HG02759 (cell line): ENCODE measurements around the gene TM9SF3.

Source experiments
- ATAC-seq: cut with Tn5 transposase; IDR thresholded peaks from one replicate; pipeline ENCODE4 v1.9.1; 2021; ENCODE audit warnings: mild to moderate bottlenecking, moderate library complexity; ENCODE audit not compliant: unreplicated experiment

TM9SF3 gene

DNA sequence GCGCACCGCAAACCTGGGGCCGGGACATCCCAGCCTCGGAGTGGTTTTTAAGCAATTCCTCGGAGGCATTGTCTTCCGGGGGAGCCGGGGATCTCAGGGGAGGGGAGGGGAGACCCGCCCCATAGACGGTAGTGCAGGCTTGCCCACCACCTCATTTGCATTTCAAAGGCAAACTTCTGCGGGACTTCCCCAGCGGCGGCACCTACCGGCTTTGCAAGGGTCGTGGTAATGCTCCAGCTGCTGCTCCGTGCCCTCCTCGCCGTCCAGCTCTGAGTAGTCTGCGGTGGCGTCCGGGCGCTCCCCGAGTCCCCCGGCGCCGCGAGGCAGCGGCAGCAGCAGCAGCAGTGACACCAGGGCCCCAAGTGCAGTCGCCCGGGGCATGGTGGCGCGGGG lies 73.5 kb downstream of the TM9SF3 start:
- ATAC-seq: peak; percentile 53

DNA sequence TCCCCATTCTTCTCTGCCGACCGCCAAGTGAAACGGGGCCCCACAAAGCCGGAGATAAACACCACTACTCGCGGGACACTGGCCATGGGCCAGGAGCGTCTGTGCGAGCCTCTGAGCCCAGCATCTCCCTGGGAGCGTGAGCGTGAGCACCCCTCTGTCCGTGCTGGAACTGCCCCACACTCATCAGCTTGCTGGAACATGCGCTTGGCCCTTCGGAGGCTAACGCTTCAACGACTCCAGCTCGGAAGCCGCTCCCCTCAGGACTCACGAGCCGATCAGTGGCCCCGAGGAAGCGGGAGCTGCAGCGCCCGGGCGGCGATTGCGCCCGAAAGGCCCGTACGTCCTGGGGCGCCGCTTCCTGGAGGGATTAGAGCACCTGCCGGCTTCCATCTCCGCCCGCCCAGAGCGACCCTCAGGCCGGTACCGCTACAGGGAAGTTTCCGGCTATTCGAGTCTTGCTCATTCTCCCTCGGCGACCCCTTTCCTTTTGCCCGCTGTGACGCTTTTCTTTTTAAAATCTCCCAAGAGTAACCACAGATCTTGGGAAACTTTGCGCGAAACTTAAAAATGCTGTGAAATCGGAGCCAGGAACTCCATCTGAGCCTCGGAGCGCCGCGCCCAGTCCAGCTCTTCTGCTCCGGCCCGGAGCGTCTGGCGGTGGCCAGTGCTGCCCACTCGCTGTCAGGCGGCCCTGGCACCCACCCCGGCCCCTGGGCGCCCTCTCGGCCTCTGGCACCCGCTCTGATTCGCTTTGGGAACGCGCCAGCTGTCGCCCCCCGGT lies 74.1 kb downstream of the TM9SF3 start:
- ATAC-seq: no peak

DNA sequence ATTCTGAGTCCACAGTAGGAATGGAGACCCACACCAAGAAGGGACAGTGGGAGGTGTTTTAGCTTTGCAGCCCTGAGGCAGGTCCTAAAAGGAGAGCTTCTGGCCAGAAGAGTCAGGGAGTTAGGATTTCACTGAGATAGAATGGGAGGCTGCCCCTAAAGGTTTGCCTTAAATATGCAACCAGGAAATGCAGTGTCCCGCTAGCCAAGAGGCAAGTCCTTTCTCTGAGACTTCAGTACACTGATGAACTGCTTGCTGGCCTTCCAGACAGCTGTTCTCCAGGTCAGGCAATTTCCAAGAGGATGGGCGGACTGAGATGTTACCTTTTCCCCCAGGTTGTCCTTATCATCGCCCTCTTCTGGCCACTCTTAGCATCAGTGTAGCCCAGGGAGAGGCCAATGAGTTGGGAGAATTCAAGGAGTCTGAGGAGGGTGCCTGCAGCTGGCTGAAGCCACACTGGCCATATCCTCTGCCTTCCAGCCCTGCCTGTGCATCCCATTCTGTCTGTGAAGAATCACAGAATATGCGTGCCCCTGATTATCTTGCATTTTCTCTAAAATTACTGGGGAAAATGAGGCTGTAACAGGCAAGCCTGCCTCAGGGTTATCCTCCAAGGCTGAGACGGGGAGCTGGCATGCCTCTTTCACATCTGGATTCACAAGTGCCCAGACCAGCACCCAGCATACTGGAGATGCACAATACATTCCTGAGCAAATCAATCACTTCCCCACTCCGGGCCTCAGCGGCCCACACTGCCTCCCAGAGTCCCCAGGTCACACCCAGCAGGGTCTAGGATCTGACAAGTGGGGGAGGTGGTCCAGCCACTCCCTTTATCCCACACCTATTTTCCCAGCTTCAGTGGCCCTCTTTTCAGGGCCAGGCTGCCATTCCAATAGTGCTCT lies 75.5 kb downstream of the TM9SF3 start:
- no peak for ATAC-seq

DNA sequence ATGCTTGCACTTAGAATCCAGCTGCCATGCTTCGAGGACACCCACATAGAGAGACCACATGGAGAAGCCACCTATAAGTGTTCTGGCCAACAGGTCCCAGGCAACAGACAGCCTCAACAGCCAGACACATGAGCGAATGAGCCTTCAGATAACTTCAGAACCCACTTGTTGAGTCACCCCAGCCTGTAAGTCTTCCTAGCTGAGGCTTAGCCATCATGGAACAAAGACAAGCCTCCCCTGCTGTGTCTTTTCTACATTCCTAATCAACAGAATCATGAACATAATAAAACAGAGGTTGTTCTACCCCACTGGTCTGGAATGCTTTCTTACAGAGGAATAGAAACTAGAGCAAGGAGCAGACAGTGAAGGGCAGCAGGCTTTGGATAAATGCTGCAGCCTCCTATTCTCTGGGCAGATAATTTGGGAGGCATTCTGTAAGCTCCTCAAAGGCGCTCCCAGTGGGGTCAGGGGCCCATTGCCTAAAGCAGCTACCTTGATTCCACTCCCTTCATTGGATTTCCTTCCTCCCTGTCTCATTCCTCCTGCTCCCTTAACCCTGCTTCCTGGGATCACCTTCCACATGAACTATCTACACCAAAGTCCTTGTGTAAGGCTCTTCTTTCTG lies 77.7 kb downstream of the TM9SF3 start:
- ATAC-seq: no peak

DNA sequence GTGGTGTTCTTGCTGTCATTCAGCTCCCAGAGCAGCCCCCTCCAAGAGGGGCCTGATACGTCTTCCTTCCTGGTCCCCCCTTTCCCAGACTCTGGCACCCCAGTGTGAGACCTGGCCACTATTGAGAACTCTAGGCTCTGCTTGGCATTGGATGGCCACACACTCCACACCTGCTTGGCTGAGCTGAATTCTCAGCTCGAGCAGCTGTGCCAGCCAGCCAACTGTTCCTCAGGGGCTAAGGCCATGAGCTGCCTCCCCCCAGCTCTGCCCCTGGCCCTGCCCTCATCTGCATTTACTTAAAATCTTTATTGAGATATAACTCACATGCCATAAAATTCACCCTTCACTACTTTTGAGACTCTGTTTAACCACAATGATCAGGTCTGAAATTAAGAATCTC lies 79.8 kb downstream of the TM9SF3 start:
- ATAC-seq: no peak

DNA sequence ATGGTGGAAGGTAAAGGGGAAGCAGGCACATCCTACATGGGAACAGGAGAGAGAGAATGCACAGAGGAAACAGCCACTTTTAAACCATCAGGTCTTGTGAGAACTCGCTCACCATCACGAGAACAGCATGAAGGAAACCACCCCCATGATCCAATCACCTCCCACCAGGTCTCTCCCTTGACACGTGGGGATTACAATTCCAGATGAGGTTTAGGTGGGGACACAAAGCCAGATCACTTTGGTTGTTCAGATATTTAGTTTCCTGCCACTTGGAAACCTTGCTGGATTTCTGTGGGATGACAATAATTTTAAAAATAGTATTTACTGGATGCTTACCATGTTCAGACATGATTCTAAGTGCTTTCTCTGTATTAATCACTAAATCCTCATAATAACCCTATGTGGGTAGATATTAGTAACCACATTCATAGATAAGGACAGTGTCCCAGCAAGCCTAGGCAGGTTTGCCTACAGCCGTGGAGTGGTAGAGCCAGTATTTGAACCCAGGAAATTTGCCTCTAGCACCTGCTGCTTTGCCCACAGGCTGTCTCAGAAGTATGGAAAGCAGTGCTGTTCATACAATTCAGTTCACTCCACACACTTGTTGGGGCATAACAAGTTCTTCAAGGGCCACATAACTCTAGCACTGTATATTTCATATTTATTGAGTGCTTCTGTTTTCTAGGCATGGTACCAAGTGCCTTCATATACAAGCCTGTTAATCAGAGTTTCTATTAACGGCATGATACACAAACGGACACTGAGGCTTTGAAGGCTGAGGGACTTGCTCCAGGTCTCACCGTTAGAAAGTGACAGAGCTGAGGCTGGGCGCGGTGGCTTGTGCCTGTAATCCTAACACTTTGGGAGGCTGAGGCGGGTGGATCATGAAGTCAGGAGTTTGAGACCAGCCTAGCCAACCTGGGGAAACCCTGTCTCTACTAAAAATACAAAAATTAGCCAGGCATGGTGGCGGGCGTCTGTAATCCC lies 81.4 kb downstream of the TM9SF3 start:
- ATAC-seq: no peak

DNA sequence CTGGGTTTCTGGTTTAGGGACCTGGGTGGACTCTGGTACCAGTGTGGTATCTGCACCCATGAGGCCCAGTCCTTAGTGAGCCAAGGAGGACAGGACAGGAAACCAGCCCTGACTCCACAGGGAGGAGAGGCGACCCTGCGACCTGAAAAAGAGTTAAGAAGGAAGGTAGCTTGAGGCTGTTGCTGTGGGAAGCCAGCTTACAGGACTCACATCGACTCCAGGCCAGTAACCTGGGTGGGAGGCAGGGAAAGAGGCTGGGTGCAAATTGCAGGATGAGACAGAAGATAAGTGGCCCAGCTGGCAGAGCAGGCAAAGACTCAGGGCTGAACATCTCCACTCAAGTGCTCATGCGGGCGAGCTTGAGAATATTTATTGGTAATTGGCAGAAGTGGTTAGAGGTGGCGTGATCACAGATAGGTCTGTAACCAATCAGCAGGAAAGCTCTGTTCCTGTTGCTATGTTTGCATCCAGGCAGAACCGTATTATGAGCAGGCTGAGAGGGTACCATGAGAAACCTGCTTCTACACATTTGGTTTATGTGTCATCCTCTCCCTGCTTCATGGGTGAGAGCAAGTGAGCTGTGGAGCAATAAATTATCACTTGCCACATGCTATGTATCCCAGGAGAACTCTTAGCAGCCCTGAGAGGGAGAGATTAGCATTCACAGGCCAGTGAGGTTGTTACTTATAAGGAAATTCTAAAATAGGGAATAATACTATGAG lies 84.1 kb downstream of the TM9SF3 start:
- ATAC-seq: no peak

DNA sequence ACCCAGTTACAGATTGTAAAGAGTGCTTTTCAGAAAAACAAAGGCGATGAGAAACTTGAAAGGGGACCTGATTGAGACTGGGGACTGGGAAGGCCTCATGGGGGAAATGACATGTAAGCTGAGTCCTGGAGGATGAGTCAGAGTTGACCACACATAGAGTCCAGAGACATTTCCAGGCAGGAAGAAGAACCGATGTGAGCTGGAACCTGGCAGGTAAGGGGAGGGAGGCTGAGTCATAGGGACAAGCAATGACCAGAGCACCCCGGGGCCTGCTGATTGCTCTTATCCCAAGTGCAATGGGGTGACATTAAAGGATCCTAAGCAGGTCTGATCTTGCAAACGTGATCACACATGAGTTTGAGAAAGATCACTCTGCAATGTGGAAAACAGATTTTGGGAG lies 84.8 kb downstream of the TM9SF3 start:
- ATAC-seq: no peak

DNA sequence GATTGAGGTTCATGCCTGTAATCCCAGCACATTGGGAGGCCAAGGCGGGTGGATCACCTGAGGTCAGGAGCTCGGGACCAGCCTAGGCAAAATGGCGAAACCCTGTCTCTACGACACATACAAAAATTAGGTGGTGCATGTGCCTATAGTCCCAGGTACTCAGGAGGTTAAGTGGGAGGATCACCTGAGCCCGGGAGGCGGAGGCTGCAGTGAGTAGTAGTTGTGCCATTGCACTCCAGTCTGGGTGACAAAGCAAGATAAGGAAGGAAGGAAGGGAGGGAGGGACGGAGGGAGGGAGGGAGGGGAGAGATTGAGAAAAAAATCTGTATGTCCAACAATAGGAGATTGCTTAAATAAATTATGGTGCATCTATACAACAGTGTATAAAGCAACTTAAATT lies 86.3 kb downstream of the TM9SF3 start:
- ATAC-seq: no peak

DNA sequence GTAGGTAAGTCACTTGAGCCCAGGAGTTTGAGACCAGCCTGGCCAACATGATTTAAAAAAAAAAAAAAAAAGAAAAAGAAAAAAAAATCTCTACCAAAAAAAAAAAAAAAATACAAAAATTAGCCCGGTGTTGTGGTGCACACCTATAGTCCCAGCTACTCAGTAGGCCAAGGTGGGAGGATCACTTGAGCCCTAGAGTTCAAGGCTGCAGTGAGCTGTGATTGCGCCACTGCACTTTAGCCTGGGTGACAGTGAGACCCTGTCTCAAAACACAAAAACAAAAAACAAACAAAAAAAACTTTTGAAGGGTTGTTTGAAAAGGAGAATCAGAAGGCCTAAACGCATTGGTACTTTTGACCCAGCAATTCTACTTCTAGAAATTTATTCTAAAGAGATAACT lies 86.8 kb downstream of the TM9SF3 start:
- no peak for ATAC-seq

DNA sequence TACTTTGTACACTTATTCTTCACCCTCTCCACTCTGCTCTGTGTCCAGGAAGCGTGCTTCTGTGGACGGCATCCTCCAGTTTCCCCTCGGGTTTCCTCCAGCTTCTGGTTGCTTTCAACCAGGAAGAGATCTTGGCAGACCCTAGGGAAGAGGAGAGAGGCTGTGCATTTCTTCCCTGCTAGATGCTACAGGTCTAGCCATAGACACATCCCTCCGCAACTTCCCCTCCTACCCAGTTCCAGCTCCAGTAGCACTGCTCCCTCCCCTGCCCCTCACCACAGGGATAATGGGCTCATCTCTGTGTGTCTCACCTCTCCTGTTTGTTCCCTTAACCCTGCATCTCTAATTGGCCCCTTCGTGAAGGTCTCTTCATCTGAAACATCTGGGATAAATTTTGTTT lies 89.4 kb downstream of the TM9SF3 start:
- no peak for ATAC-seq

DNA sequence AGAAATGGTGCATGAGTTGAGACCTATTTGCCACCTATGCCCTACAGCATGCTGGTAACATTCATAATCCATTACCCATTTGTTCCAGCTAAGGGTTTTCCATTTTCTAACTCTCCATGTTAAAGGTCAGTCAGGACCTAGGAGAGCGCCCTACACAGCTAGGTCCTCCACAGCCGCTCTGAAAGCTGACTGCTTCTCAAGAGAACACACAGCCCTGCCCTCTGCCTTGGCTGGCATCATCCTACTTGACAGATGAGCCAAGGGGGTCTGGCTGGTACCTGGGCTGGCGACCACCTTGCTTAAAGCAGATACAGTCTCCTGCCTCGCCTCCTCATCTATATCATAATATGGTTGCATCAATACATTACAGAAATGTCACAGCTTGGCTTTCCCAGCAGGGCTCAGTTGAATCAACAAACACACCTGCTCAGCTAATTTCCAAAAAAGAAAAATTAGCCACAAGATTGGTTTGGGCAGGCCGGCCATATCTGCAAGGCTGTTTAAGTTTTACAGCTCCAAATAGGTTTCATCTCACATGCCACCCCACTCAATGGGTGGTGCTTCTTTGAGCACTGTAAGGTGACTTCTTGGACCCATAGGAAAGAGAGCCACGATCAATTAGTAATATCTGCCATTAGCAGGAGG lies 90.4 kb downstream of the TM9SF3 start:
- no peak for ATAC-seq

DNA sequence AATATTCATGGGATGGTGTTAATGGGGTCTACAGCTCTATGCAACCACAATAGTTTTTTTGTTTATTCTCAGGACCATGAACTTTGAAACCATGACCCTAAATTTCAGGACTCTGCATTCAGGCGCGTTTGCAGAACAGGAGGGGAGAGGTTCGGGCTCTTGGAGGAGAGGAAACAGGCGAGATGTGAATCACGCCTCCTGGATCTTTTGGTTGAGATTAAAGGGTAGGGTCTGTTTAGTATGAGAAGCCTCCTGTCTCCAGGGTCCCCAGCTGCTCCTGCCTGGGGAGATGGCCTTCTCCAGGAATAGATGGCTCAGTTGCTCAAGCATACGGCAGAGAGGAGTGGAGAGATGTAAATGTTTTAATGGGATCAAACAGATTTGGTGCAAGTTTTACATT lies 91.3 kb downstream of the TM9SF3 start:
- ATAC-seq: no peak

DNA sequence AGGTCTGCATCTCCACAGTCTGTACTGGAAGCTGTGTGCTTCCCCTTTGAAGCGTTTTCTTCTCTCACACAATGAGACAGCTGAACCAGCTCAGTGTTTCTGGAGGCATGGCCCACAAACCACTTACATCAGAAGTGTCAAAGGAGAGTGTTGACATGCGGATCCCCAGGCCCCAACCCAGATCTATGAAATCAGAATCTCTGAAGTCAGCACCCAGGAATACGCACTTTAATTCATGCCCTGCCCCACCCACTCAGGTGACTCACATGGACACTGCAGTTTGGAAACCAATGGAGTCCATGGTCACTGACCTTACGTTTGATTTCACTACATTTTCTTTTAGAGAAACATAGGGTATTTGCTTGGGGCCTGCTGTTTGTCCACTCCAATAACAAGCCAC lies 92.1 kb downstream of the TM9SF3 start:
- ATAC-seq: no peak

DNA sequence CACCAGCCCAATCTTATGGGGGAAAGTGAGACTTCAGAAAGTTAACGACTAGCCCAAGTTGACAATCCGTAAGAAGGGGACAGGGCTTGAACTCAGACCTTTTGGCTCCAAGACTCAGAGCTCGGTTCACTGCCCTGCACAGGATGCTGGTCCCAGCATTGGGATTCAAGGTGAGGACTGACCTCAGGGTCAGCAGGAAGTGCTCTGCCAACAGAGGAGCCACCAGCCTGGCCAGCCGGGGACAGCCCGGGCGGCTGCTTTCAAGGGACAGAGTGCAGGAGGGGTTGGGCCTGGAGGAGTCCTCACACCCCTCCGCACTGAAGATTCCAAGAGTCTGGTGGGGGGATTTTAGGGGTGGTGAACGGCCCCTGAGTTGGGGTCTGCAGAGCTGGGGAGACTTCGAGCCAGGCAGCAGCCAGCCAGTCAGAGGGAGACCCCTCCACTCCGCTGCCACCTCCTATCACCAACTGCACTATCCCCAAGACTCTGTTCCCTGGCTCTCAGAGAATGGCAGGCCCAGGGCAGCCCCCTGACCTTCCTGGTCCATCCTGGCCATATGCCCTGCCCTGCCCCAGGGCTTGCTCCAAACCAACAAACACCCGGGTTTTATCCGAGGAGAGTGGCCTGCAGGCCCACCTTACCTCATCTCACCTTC lies 92.8 kb downstream of the TM9SF3 start:
- ATAC-seq: no peak

DNA sequence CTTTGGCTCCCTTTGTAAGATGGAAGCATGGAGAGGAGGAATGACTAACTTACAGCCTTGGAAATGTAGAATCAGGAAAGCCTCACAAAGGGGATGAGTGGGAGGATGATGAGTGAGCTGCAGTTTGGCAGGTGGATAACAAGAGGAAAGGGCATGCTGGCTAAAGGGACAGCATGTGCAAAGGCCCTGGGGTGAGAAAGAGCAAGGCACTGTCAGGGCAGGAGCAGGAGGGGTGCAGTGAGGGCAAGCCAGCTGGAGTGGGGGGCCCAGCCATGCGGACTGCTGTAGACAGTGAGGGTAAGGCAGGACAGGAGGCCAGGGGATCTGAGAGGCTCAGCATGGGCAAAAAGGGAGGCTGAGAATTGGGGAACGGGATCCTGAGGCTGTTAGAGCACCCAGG lies 93.6 kb downstream of the TM9SF3 start:
- ATAC-seq: no peak

DNA sequence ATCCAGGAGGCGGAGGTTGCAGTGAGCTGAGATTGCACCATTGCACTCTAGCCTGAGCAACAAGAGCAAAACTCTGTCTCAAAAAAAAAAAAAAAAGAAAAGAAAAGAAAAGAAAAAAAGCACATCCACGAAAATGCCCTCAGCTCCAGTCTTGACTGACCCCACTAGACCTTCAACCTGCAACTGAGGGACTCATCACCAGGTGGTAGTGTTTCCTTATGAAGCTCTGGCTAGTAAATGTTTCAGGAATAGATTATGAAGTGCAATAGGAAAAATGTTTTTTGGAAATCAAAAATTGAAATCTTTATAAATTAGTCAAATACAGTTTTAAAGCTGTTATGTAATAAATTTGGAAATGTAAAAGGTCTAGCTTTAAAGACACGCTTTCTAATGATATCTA lies 95.5 kb downstream of the TM9SF3 start:
- no peak for ATAC-seq

DNA sequence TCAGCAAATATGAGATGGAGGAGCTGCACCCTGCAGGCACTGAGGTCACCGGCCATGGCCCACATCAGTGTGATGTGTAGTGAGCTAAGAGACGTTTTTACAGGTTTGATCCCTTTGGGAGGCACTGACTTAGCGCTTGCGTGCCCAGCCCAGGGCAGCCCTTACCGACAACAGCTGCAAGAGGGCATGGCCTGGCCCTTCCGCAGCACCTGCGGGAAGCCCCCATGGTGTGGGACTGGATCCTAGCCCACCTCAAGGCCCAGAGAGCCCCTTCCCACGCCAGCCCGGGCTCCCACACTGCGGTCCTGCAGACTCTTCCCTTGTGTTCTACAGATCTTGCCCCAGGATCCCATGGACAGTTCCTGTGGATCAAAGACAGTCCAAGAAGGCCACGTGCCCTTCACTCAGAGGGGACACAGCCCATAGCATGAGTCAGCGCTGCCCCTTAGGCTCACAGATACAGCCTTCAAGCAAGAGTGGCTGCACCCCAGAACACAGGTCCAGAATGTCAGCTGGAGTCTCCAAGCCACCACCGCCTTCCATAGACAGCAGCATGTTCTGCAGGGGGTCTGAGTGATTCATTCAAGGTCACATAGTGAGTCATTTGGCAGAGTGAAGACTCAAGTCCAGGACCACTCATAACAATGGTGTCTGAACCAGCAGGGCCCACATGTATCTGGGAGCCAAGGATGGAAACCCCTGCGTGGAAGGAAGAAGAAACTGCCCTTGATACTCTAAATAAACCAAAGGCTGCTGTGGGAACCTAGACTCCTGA lies 98.5 kb downstream of the TM9SF3 start:
- no peak for ATAC-seq
